Measurements from ENCODE around the gene WDR5B. TPM values are rescaled to one million over a fixed set of nuclear protein-coding genes. Genes with fewer than 3 reads are reported as not detected.

WDR5B gene
- total RNA-seq, 1 donor from 2014 or later: 3.6 TPM

DNA sequence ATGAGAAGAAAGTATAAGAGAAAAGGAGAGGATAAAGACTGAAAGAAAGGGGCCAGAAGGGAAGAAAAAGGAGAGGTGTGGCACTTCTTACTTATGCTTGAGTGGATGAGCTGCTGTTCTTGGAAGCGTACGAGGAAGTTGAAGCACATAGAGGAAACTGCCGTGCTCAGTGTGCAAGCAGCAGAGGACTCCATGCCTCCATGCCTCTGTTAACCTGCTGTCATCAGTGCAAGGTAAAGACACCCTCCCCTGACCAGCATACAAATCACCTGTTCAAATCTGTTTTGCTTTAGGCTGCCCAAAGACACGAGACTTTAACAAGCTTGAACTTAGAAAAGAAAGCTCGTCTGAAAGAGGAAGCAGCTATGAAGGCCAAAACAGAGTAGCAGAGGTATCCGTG lies 6.4 kb downstream of the WDR5B start:
- DNase-seq (ENCODE audit: low read depth in 2 of 2): no peak

DNA sequence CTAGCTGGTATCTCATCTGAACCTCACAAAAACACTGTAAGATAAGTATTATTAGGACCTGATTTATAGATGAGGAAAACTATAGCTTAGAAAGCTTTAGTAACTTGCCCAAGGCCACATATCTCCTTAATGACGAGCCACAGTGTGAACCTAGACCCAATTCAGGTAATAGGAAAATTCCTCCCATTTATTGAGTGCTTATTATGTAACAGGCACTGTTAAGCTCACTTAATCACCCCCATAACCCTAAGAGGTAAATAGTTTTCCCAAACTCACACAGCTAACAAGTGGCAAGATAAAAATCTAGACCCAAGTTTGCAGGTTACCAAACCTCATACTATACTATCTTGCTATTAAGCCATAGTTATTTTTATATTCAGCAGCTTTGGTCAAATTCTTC lies 7.9 kb downstream of the WDR5B start:
- DNase-seq (ENCODE audit: low read depth in 2 of 2): no peak

- DNase-seq (ENCODE audit: low read depth in 2 of 2): no peak
These were observed 9.7 kb downstream of the WDR5B start for GRCh38 chr3:122406198-122406597.

GRCh38 chr3:122405015-122405414 lies 10.8 kb downstream of the WDR5B start:
- no peak for DNase-seq (ENCODE audit: low read depth in 2 of 2)

DNA sequence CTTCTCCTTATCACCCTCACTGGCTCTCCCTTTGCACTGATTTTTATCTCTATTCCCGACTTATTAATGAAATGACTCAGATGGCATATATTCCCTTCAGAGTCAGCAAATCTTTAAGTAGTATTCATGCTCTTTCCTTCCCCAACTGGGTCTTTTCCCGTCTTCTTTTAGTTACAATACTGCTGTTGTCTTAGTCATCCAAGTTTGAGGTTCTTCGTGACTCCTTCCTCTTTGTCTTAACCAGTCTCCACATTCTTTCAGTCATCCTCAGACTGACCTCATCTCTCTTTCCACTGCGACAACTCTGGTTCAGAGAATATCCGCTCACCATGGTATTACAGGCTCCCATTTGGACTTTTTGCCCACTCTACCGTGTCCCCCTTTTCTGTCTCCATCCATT lies 12.4 kb downstream of the WDR5B start:
- no peak for DNase-seq (ENCODE audit: low read depth in 2 of 2)

GRCh38 chr3:122398920-122399319 lies 16.9 kb downstream of the WDR5B start:
- DNase-seq (ENCODE audit: low read depth in 2 of 2): no peak

DNA sequence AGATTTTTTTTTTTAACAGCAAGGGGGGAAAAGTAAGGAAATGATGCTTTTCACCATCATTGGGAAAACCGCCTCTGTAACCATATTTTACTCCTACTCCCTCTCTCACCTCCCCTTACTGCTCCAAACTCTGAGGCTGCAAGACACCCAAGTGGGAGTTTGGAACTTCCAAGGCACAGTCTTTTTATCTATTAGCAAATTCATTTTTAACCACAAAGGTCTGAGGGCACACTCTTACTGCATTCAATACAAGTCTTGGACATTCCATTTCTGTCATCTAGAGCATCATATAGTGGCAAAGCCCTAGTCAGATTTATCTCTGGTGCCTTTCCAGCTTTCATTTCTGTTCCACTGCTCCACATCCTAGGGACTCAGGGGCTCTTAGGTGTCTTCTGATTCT lies 18.7 kb downstream of the WDR5B start:
- no peak for DNase-seq (ENCODE audit: low read depth in 2 of 2)

- DNase-seq (ENCODE audit: low read depth in 2 of 2): no peak
These were observed 19.4 kb downstream of the WDR5B start for GRCh38 chr3:122396511-122396910.

GRCh38 chr3:122395582-122395981 lies 20.3 kb downstream of the WDR5B start:
- no peak for DNase-seq (ENCODE audit: low read depth in 2 of 2)

GRCh38 chr3:122394173-122394572 lies 21.7 kb downstream of the WDR5B start:
- no peak for DNase-seq (ENCODE audit: low read depth in 2 of 2)

DNA sequence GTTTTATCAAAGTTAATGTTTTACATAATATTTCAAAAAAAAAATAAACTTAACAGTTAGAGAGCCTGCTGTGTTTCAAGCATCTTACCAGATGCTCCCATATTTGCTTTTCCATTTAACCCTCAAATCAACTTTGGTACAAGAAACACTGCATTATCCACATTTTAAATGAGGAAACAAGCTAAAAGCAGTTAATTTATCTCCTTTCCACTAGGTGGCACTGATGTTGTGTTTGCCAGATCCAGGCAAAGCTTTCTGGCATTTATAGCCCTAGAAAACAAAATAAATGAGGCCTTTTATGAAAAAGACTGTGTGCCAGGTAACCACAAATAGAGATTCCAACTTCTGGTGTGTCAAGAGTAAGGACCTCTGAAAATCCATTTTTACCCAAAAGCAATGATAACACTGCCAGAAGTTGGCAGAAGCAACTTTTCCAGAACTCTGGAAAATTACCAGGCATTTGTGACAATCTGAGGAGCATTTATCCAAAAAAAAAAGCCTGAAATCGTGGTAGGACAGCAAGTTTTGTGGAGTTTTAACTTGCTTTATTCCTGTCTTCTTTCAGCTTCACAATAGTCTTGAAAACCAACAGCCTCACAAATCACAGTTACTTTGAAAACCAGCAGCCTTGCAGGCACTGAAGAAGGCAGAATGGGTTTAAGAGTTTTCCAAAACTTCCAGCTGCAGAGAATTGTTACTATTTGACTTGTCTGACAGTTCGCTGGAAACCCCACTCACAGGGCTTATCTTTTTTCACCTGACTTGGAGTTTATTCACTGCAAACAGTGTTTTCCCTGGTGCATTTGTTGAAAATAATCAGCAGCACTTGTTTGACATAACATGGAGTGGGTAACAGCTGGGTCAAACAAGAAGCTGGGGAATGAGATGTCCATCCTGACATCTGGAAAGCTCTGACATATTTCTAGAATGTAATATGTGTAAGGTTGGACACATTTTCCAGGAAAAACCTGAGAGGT lies 22.7 kb downstream of the WDR5B start:
- DNase-seq (ENCODE audit: low read depth in 2 of 2): peak; percentile 48 to 62

GRCh38 chr3:122391681-122392446 lies 24.0 kb downstream of the WDR5B start:
- no peak for DNase-seq (ENCODE audit: low read depth in 2 of 2)

- no peak for DNase-seq (ENCODE audit: low read depth in 2 of 2)
These were observed 25.2 kb downstream of the WDR5B start for GRCh38 chr3:122390665-122391064.

GRCh38 chr3:122389892-122390291 lies 26.0 kb downstream of the WDR5B start:
- no peak for DNase-seq (ENCODE audit: low read depth in 2 of 2)

DNA sequence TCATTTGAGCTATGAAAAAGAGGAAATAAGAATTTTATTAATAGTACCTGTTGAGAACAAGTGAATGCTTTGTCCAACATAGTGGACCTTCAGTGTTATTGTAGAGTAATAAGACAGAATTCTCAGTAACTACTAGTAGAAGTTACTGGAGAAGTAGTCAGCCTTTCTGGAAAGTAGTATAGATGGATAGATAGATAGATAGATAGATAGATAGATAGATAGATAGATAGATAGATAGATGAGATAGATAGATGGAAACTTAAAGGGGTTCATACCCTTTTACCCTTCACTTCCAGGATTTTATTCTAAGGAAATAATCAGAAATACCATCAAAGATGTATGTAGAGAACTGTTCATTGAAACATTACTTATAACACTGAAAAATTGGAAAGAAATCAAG lies 26.7 kb downstream of the WDR5B start:
- no peak for DNase-seq (ENCODE audit: low read depth in 2 of 2)

DNA sequence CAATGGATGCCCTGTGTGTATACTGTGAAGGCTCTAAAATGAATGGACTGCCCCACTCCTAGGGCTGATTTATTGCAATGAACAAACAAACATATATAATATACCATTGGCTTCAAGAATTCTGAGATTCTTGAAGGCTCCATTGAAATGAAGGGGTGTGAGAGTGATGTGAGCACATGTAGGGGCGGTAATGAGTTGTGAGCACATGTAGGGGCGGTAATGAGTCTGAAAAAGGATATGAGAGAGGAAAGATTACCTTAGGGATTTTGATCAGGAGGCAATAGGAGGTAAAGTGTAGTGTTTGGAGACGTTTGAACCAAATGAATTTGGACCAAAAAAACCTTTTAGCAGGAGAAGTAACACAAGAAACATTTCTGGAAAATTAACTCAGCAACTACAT lies 28.2 kb downstream of the WDR5B start:
- DNase-seq (ENCODE audit: low read depth in 2 of 2): no peak

DNA sequence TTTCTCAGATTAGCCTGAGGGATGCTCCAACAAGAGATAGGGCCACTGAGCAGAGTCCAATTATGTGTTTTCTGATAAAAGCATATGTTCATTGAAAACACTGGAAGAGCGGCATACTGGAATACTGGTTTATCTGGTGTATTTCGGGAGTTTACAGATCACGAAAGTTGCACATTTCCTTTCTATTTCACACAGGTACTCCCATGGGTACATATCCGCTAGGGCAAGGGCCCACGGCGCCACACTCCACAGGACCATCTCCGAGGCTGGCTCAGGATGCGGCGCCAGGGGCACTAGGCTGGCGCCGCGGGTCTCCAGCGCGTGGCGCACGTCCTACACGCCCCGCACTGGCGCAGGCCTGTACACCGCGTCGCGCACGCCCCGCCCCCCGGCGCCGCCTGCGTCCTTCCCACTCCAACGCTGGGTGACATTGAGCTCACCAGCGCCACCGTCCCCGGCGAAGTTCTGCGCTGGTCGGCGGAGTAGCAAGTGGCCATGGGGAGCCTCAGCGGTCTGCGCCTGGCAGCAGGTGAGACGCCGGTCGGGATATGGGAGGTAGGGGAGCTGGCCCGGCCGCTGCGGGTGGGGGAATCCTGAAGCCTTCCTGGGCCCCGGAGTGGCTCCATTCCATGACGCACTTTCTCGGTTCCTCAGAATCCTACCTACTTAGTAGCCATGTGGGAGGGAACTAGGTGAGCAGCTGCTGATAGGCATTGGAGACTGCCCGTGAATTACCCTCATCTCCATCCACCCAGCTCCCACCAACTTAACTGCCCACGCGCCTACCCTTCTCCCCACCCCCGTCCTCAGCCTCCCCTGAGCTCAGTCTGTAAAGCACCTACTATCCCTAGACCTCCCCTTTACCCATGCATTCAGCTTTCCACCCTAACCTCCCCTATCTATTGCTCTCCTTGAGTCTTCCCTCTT lies 31.8 kb downstream of the WDR5B start, which contains the start of gene FAM162A:
FAM162A (plus strand) TSS at position 412 of the 927 bp plus-strand sequence; CDS start at position 496, 84 bp downstream.
- peak; percentile 79 to 95 for DNase-seq (ENCODE audit: low read depth in 2 of 2)

DNA sequence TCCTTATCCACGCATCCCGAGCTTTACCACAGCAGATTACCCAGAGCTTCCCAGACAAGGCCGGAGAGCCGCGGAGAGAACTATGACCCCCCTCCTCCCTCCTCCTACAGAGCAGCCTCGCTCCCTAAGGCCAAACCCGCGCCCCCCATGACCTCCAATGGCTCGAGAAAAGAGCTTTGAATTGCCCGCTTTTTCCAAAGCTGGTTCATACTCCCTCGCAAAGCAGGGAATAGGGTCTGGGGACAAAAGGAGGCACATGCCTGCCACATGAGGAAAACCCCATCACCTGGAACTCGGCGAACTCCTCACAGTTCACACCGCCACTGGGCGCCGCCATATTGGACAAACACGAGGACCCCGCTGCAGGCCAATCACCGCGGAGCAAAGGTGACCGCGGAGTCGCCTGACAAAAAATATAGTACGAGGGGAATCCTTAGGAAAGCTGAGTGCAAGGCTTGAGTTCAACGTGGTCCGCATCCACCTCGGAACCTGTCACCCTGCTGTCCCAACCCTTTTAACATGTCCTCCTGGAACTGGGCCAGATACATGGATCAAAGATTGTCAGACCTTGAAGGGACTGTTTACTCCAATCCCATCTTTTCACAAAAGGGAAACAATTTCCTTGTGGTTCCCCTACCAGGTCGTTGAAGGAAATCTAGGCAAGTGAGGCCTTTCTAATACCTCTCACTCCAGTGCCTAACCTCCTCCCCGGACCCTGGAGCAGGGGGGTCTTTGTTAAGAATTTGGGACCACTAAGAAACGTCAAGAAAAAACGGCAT lies 32.8 kb downstream of the WDR5B start, which contains the start of gene MIX23:
MIX23 (minus strand) TSS at position 344 of the 779 bp plus-strand sequence; CDS start at position 337, 7 bp downstream.
- DNase-seq (ENCODE audit: low read depth in 2 of 2): peak; percentile 50 to 85

- DNase-seq (ENCODE audit: low read depth in 2 of 2): no peak
These were observed 37.9 kb downstream of the WDR5B start for GRCh38 chr3:122377975-122378374.

DNA sequence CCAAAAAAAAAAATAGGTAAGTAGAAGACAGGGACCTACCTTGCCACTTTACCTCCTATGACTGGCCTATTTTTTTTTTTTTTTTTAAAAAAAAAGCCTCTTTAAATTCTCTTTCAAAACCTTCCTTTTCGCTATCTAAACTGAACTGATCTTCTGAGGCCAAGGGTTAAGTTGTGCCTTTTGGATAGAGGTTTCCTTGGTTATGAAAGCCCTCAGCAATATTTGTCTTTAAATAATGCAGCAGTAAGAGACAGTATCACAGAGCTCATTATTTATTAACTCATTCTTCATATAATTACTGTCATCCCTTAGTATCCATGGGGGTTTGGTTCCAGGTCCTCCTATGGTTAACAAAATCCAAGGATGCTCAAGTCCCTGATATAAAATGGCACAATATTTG lies 41.8 kb downstream of the WDR5B start:
- no peak for DNase-seq (ENCODE audit: low read depth in 2 of 2)
